Stomach (tissue), 4 donors: Measurements from ENCODE around the gene TBC1D5.

ENCODE experiments used
- POLR2A ChIP-seq, 4 donors: fragments of 450-650 bp; IDR thresholded peaks; one replicate each; pipeline ENCODE4 v1.6.1; 2016; ENCODE audit warnings: antibody characterized with exemption in 4 of 4, control low read depth in 2 of 4, mild to moderate bottlenecking in 1 of 4, moderate library complexity in 1 of 4
- TF ChIP-seq, protein P1 (sequence below), 7 experiments: fragments of 450-650 bp in 4 of 7; fragments of 200-600 bp in 3 of 7; sonication (generic) in 3 of 7; IDR thresholded peaks; one replicate each; pipeline ENCODE4 v1.5.1; 2016 to 2019; ENCODE audit warnings: antibody characterized with exemption in 7 of 7, control low read depth in 2 of 7, mild to moderate bottlenecking in 1 of 7

DNA sequence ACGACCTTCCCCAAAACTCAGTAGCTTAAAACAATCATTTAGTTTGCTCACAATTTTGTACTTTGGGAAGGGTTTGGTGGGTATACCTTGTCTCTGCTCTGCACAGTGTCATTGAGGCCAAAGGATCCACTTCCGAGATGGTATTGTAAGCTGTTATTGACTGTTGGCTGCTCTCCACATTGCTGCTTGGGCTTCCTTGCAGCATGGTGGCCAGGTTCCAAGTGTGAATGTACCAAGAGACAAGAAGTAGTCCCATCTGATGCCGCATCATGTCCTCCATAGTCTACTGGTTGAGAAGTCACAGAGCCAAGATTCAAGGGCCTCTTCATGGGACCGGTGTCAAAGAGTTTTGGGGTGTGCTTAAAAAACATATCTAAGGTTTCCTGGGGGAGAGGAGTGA is 589.2 kb downstream of the TBC1D5 start:
- TF ChIP-seq, protein P1, sequence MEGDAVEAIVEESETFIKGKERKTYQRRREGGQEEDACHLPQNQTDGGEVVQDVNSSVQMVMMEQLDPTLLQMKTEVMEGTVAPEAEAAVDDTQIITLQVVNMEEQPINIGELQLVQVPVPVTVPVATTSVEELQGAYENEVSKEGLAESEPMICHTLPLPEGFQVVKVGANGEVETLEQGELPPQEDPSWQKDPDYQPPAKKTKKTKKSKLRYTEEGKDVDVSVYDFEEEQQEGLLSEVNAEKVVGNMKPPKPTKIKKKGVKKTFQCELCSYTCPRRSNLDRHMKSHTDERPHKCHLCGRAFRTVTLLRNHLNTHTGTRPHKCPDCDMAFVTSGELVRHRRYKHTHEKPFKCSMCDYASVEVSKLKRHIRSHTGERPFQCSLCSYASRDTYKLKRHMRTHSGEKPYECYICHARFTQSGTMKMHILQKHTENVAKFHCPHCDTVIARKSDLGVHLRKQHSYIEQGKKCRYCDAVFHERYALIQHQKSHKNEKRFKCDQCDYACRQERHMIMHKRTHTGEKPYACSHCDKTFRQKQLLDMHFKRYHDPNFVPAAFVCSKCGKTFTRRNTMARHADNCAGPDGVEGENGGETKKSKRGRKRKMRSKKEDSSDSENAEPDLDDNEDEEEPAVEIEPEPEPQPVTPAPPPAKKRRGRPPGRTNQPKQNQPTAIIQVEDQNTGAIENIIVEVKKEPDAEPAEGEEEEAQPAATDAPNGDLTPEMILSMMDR (IDR thresholded peaks at IDR 0.05) = no peak
- TF ChIP-seq POLR2A (IDR thresholded peaks at IDR 0.05) = no peak
